Activated B cell treated with CpG ODN at 0.5 μM for 24 hours (primary cell): ENCODE measurements around the gene PDGFRB. TPM values are rescaled to one million over a fixed set of nuclear protein-coding genes. Genes with fewer than 3 reads are reported as not detected.

Source experiments
- ATAC-seq: fragments of 200-7000 bp; cut with Tn5 transposase; one replicate; pipeline ENCODE4 v1.10.0; 2021; ENCODE audit warnings: low read depth, mild to moderate bottlenecking, moderate library complexity
- CTCF ChIA-PET: fragments of 350-600 bp; sonication (Branson Sonifier 250); formaldehyde crosslinking; loops from one replicate; lab custom pipeline; 2021; ENCODE audit warnings: antibody characterized with exemption; lab: Charles Lee
- POLR2A ChIA-PET: fragments of 350-600 bp; sonication (Branson Sonifier 250); formaldehyde crosslinking; loops from one replicate; lab custom pipeline; 2021; ENCODE audit warnings: antibody characterized with exemption; lab: Charles Lee
- DNase-seq: peaks from one replicate; pipeline ENCODE4 v3.0.0; 2022
- H3K27ac Mint-ChIP-seq: one replicate; pipeline ENCODE4 v1.8.0; 2020; ENCODE audit warnings: mixed read lengths
- H3K27me3 Mint-ChIP-seq: one replicate; pipeline ENCODE4 v1.8.0; 2021; ENCODE audit warnings: mixed read lengths
- H3K36me3 Mint-ChIP-seq: one replicate; pipeline ENCODE4 v1.8.0; 2021; ENCODE audit warnings: low read depth, mixed read lengths
- H3K4me1 Mint-ChIP-seq: one replicate; pipeline ENCODE4 v1.8.0; 2021; ENCODE audit warnings: mixed read lengths
- H3K4me3 Mint-ChIP-seq: one replicate; pipeline ENCODE4 v1.8.0; 2020; ENCODE audit warnings: mild to moderate bottlenecking, mixed read lengths
- H3K9me3 Mint-ChIP-seq: one replicate; pipeline ENCODE4 v1.8.0; 2020; ENCODE audit warnings: mixed read lengths
- intact Hi-C: fragments of 100-400 bp; cut with micrococcal nuclease; formaldehyde crosslinking; loops from one replicate; pipeline ENCODE4 v1.15.1; 2024
- total RNA-seq: library from RNA; stranded (reverse); gene quantifications from 2 replicates; pipeline ENCODE4 v1.2.3, GENCODE V29; 2022
- TF ChIP-seq, protein P1 (sequence below): fragments of 200-600 bp; IDR thresholded peaks from one replicate; pipeline ENCODE4 v1.8.0; 2022; ENCODE audit warnings: antibody characterized with exemption, mild to moderate bottlenecking

The PDGFRB gene
- total RNA-seq, 1 donor from 2014 or later = 1.8 TPM

DNA sequence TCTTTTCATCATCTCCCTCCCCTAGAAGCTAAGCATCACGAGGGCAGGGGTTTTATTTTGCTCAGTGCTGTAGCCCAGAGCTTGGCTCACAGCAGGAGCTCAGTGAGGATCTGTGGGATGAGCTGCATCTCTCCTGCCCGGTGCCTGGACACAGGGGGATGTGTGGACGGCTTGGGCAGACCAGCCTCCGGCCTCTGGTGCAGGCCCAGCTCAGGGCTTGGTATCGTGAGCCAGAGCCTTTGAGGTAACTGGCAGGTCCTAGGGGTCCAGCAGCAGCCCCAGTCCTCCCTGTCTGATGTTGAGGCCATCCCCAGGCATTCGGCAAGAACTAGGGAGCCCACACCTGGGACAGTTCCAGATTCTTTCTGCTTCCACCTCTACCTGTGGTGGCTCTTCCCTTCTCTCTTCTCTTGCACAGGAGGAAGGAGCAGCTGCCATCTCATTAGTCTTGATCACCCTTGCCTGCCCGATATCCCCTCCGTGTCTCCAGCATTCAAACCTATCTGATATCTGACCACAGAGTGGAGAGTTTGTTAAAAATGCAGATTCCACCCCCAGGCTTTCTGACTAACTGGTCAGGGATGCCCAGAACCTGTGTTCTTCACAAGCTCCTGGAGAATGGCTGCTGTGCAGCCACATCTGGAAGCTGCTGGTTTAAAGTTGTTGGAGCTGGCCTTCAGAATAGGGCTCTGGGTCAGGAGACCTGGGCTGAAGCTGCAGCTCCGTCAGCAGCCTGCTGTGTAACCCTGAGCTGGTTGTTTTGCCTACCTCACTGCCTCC, 26.3 kb upstream of the PDGFRB start:
- intact Hi-C loops = no loop called here
- TF ChIP-seq, protein P1, sequence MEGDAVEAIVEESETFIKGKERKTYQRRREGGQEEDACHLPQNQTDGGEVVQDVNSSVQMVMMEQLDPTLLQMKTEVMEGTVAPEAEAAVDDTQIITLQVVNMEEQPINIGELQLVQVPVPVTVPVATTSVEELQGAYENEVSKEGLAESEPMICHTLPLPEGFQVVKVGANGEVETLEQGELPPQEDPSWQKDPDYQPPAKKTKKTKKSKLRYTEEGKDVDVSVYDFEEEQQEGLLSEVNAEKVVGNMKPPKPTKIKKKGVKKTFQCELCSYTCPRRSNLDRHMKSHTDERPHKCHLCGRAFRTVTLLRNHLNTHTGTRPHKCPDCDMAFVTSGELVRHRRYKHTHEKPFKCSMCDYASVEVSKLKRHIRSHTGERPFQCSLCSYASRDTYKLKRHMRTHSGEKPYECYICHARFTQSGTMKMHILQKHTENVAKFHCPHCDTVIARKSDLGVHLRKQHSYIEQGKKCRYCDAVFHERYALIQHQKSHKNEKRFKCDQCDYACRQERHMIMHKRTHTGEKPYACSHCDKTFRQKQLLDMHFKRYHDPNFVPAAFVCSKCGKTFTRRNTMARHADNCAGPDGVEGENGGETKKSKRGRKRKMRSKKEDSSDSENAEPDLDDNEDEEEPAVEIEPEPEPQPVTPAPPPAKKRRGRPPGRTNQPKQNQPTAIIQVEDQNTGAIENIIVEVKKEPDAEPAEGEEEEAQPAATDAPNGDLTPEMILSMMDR = no peak
- CTCF ChIA-PET = no interaction called here
- POLR2A ChIA-PET = no interaction called here
- no peak for DNase-seq
- Mint-ChIP-seq H3K9me3 (no peaks in the 10 kb centered on the region), H3K4me1 (no peaks in the 10 kb centered on the region), H3K27me3 (peaks cover 3% of the 10 kb centered on the region), H3K36me3 (no peaks in the 10 kb centered on the region), H3K27ac (no peak overlapping the region), H3K4me3 (no peak overlapping the region)
- ATAC-seq = no peak

DNA sequence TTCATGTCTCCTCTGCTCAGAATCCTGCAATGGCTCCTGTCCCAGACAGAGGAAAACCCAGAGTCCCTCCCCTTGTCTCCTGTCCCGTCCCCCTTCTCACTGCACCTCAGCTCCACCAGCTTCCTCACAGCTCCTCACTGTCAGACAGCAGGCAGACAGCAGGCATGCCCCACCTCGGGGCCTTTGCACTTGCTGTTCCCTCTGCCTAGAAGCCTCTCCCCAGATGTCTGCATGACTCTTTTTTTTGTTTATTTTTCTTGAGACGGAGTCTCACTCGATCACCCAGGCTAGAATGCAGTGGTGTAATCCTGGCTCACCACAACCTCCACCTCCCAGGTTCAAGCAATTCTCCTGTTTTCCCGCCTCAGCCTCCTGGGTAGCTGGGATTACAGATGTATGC, 25.4 kb upstream of the PDGFRB start:
- Mint-ChIP-seq H3K27me3 (peaks cover 3% of the 10 kb centered on the region), H3K9me3 (no peaks in the 10 kb centered on the region), H3K36me3 (no peaks in the 10 kb centered on the region), H3K27ac (no peak overlapping the region), H3K4me1 (no peaks in the 10 kb centered on the region), H3K4me3 (no peak overlapping the region)
- no peak for ATAC-seq
- TF ChIP-seq, protein P1 = no peak
- DNase-seq = no peak
- intact Hi-C loops = no loop called here
- CTCF ChIA-PET = interaction anchor here (0.7 kb wide), 1 partner anchor 132 kb away, joined by 3 read pairs; no protein-coding TSS in a partner anchor
- POLR2A ChIA-PET = no interaction called here

DNA sequence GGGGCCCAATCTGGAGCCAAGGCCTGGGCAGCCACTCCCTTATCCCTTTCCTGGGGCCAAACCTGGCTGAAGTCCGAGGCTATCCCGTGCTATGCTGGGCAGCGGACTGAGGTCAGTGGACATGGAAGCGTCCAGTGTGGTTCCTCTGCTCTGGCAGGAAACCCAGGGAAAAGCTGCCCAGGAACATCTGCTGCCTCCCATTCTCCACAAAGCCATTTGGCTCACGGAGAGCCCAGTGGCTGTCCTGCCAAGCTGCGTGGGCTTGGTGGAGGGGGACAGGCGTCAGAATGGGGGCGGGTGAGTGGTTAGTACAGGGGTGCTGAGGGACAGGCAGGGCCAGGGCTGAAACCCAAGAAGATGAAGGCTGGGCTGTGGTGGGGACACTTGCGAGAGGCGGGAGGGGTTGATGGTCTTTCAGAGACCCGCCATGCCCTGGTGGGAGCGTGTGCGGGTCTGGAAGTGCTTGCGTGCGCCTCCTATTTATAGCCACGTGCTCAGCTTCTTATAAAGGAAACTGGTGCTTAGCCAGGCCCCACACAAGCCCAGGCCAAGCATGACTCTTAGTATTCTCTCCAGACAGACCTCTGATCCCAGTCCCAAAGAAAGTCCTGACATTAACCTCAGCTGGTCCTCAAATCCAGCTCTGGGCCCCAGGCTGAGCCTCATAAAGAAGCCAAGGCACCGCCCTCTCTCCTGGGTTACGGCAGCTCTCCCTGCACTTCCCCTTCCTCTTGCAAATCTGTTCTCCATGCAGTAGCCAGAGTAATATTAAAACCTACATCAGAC, 24.8 kb upstream of the PDGFRB start:
- H3K4me3 Mint-ChIP-seq = no peak overlapping the region
- TF ChIP-seq, protein P1 = no peak
- H3K27ac Mint-ChIP-seq = no peak overlapping the region

DNA sequence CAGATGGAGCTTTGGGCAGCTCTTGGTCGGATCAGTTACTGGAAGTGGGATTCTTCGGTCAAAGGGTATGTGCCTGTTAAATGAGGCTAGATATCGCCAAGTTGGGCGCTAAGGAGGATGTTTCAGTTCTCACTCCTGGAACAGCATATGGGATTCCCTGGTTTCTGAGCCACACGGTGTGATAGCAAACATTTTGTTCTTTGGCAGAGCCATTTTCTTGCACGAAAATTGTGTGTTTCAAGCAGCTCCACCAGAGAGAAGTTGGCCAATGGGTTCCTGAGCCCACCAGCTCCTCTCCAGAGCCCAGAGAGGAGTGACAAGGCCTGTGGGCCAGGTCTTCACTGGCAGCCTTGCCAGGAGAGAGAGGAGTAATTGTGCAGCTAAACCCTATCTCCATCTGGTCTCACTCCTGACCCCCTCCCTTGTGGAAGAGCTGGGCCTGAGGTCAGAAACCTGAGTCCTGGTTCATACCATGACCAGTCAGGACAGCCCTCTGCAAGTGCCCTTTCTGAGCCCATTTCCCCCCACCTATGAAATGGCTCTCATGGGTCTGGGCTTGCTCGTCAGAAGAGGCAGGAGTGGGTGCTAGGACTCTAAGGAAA, 23.5 kb upstream of the PDGFRB start:
- TF ChIP-seq, protein P1 = no peak
- no peak for DNase-seq
- POLR2A ChIA-PET = no interaction called here
- no peak overlapping the region for H3K27ac Mint-ChIP-seq
- intact Hi-C loops = no loop called here
- H3K4me1 Mint-ChIP-seq = no peaks in the 10 kb centered on the region
- no peak for ATAC-seq
- no peaks in the 10 kb centered on the region for H3K9me3 Mint-ChIP-seq
- H3K36me3 Mint-ChIP-seq = no peaks in the 10 kb centered on the region
- peaks cover 3% of the 10 kb centered on the region for H3K27me3 Mint-ChIP-seq
- no peak overlapping the region for H3K4me3 Mint-ChIP-seq
- CTCF ChIA-PET = no interaction called here

More for the DNA sequence above, 24.8 kb upstream of the PDGFRB start:
- POLR2A ChIA-PET = no interaction called here
- H3K36me3 Mint-ChIP-seq = no peaks in the 10 kb centered on the region
- no peaks in the 10 kb centered on the region for H3K9me3 Mint-ChIP-seq
- ATAC-seq = no peak
- no peaks in the 10 kb centered on the region for H3K4me1 Mint-ChIP-seq
- DNase-seq = no peak
- CTCF ChIA-PET = interaction anchor here (0.7 kb wide), 1 partner anchor 131 kb away, joined by 3 read pairs; no protein-coding TSS in a partner anchor
- intact Hi-C loops = no loop called here
- H3K27me3 Mint-ChIP-seq = peaks cover 3% of the 10 kb centered on the region

DNA sequence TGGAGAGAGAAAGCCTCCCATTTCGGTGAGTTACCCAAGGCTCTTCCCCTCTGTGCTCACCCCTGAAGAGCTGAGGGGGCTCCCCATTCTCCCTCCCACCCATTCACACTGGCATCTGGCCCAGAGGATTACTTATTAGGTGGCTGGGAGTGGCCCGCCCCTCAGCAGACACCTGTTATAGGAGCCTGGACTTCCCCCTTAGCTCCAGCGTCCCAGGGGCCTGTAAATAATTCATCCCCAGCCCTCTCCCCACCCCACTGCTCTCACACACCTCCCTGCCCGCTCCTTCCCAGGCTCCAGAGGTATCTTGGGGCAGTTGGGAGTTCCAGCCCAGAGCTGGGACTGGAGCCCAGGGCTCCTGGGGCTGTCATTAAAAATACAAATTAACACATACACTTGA, 22.6 kb upstream of the PDGFRB start:
- TF ChIP-seq, protein P1 = no peak
- Mint-ChIP-seq H3K4me1 (no peaks in the 10 kb centered on the region), H3K4me3 (no peak overlapping the region), H3K9me3 (no peaks in the 10 kb centered on the region), H3K27me3 (peaks cover 7% of the 10 kb centered on the region), H3K27ac (no peak overlapping the region), H3K36me3 (no peaks in the 10 kb centered on the region)
- ChIA-PET CTCF (no interaction called here), POLR2A (no interaction called here)
- ATAC-seq (no peak), DNase-seq (no peak)
- intact Hi-C loops = no loop called here
